Omental fat pad (tissue), 4 donors: Measurements from ENCODE around the gene SELENOS. TPM values are rescaled to one million over a fixed set of nuclear protein-coding genes. Genes with fewer than 3 reads are reported as not detected.

Source experiments
- ATAC-seq: fragments of 150-250 bp; one replicate; pipeline ENCODE4 v1.9.1; 2016; ENCODE audit warnings: mild to moderate bottlenecking, moderate library complexity; ENCODE audit not compliant: low FRiP score
- DNase-seq: peaks from one replicate; pipeline ENCODE4 v3.0.0-alpha.2; 2019; ENCODE audit warnings: low spot score
- total RNA-seq, 4 donors: library from RNA; depleted of rRNA; stranded (reverse); fragments of >200 nt; gene quantifications; one replicate each; pipeline ENCODE4 v1.1.0, GENCODE V29; 2016
- TF ChIP-seq, protein P1 (sequence below), 3 donors: fragments of 450-650 bp; IDR thresholded peaks; one replicate each; pipeline ENCODE4 v1.5.1; 2016 to 2017; ENCODE audit warnings: antibody characterized with exemption in 3 of 3, mild to moderate bottlenecking in 3 of 3, moderate library complexity in 2 of 3

Gene SELENOS
- total RNA-seq, 4 donors from 2014 or later = 61.0 to 99.4 (median 92.3) TPM

DNA sequence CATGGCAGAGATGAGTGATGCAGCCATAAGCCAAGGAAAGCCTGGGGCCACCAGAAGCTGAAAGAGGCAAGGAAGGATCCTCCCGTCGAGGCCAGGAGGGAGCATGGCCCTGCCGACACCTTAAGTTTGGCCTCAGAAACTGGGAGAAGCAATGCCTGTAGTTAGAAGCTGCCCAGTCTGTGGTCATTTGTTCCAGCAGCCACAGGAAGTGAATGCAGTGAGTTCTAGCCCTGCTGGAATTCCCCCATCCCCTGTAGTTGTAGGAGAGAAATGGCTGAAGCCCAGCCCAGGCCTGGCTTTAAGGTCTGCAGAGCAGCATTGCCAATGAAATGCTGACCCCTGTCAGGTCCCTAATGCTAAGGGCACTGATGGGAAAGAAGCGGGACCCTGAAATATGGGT is 13.3 kb downstream of the SELENOS start:
- ATAC-seq = no peak
- TF ChIP-seq, protein P1, sequence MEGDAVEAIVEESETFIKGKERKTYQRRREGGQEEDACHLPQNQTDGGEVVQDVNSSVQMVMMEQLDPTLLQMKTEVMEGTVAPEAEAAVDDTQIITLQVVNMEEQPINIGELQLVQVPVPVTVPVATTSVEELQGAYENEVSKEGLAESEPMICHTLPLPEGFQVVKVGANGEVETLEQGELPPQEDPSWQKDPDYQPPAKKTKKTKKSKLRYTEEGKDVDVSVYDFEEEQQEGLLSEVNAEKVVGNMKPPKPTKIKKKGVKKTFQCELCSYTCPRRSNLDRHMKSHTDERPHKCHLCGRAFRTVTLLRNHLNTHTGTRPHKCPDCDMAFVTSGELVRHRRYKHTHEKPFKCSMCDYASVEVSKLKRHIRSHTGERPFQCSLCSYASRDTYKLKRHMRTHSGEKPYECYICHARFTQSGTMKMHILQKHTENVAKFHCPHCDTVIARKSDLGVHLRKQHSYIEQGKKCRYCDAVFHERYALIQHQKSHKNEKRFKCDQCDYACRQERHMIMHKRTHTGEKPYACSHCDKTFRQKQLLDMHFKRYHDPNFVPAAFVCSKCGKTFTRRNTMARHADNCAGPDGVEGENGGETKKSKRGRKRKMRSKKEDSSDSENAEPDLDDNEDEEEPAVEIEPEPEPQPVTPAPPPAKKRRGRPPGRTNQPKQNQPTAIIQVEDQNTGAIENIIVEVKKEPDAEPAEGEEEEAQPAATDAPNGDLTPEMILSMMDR (IDR thresholded peaks at IDR 0.05) = no peak
- no peak for DNase-seq

DNA sequence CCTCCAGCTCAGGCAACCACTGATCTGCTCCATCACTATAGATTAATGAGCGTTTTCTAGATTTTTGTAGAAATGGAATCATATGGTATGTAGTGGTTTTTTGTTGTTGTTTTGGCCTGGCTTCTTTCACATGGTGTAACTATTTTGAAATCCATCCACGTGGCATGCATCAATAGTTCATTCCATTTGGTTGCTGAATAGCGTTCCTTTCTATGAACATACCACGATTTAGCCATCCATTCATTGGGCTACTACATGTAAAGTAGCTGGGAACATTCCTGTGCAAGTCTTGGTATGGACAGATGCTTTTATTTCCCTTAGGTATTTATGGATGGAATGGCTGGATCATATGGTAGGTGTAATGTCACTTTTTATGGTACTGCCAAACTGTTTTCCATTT is 14.7 kb downstream of the SELENOS start:
- no peak for DNase-seq
- TF ChIP-seq, protein P1 (IDR thresholded peaks at IDR 0.05) = no peak
- ATAC-seq = no peak

DNA sequence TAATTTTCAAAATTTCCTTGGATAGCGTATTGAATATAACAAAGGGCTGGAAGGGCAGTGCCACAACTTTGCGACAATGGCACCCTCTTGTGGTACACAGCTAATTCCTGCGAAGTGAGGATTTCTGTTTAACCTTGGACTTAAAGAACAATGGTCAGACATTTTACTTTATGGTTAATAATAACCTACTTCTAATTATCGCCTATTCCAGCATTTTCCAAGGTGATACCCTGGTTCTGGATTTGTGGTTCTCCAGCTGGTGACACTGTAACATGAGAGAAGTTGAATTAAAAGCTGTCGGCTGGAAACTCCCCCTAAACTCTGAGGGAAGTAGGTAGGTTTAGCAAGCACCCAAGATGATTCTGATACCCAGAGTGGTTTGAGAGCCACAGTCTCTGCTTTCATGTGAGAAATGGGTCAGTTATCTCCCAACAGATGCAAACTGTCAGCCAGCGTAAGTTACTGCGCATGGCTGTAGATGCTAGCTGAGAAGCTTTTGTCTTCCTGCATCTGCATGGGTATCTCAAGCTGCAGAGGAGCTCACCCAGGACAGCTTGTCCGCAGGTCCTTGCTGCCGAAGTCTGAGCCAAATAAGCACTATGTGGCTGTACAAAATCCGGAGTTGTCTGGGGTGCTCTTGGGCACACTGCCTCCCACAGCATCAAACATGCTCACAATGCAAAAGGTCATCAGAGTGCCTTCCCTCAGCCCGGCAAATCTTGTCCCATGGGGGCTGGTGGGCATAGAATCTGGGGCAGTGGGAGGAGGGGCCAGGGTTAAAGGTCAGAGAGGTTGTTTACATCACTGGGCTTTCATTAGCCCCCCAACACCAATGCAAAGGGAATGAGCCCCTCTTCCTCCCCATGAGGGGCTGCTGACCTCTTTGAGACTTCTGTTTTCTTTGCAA is 18.8 kb downstream of the SELENOS start:
- TF ChIP-seq, protein P1 (IDR thresholded peaks at IDR 0.05) = peak in 2 of 3 donors; percentile 28 to 66
- ATAC-seq (no peak), DNase-seq (no peak)

DNA sequence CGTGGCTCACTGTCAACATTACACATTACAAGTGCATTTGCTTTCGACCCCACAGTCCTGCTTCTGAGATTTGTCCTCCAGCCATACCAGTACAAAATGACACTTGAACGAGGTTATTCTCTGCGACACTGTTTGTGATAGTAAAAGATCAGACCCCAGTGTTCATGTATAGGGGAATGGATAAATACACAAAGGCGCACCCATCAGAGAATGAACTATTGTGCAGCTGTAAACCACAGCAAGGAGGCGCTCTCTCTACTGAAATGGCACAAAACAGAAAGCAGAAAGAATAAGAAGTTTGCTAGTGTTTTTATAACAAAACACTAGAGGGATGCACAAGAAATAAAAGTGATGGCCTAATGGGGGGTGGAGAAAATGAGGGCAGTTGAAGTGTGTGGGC is 20.5 kb downstream of the SELENOS start:
- DNase-seq = no peak
- no peak for ATAC-seq
- TF ChIP-seq, protein P1 (IDR thresholded peaks at IDR 0.05) = no peak

DNA sequence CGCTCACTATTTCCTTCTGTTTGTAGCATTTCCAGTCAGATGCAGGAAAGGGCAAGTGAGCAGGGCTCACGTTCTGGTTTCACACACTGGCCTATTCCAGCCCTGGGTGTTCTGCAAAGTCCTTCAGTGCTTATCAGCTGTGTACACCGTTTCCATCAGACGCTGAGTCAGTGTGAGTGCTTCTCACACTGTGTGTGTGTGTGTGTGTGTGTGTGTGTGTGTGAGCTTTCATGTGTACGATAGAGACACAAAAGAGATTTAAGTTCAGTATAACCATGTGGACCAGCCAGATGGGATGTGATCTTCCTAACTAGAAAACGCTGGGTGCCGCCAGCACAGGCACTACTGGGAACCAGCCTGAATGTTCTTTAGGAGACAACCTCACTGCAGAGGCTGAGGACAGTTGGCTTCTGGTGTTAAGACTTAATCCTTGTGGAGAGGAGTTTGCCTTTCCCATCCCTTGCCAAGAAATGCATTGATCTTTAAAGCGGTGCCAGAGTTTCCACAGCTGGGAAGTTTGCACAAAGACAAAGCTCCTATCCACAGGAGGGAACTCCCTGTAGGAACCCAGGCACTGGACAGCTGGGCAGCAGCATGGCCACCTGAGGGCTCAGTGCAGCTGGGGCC is 21.6 kb downstream of the SELENOS start:
- DNase-seq = no peak
- ATAC-seq = no peak
- TF ChIP-seq, protein P1 (IDR thresholded peaks at IDR 0.05) = no peak

DNA sequence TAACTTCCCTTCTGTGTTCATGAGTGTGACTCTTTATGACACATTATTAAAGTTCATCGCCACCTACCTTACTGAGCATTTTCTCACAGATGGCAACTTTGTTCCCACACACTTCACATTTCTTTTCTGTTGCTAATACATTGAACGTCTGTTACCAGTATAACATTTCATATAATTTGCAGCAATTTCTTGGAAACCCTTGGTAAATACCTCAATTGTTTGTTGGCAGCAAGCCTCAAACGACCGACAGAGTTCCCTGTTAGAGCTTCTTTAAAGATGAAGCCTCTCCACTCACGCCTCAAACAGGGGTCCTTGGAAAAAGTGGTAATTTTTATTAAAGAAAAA is 22.3 kb downstream of the SELENOS start:
- DNase-seq (no peak), ATAC-seq (no peak)
- TF ChIP-seq, protein P1 (IDR thresholded peaks at IDR 0.05) = no peak
